Measurements from ENCODE around the gene CDKN3.
"Not testable (repeated sequence)": the region's sequence is repeated elsewhere in the genome, so short reads cannot be mapped to it uniquely, and the experiment has no call there.

CDKN3 gene

GRCh38 chr14:54369343-54369742 is 27.5 kb upstream of the CDKN3 start:
- no peak overlapping the region for H3K4me3 ChIP-seq (ENCODE audit: low read depth, low read length)

- no peak overlapping the region for H3K4me3 ChIP-seq (ENCODE audit: low read depth, low read length)
These were observed 26.2 kb upstream of the CDKN3 start for GRCh38 chr14:54370323-54371198.

- H3K4me3 ChIP-seq (ENCODE audit: low read depth, low read length), result no peak overlapping the region
These were observed 22.5 kb upstream of the CDKN3 start for GRCh38 chr14:54374117-54374884.

- no peak overlapping the region for H3K4me3 ChIP-seq (ENCODE audit: low read depth, low read length)
These were observed 19.3 kb upstream of the CDKN3 start for GRCh38 chr14:54377501-54377900.

GRCh38 chr14:54378893-54379292 is 17.9 kb upstream of the CDKN3 start:
- not testable (repeated sequence) for H3K4me3 ChIP-seq (ENCODE audit: low read depth, low read length)

GRCh38 chr14:54380558-54380957 is 16.2 kb upstream of the CDKN3 start:
- H3K4me3 ChIP-seq (ENCODE audit: low read depth, low read length), result not testable (repeated sequence)

GRCh38 chr14:54381821-54382220 is 15.0 kb upstream of the CDKN3 start:
- H3K4me3 ChIP-seq (ENCODE audit: low read depth, low read length), result no peak overlapping the region

GRCh38 chr14:54383835-54384234 is 13.0 kb upstream of the CDKN3 start:
- no peak overlapping the region for H3K4me3 ChIP-seq (ENCODE audit: low read depth, low read length)

GRCh38 chr14:54385556-54385955 is 11.3 kb upstream of the CDKN3 start:
- H3K4me3 ChIP-seq (ENCODE audit: low read depth, low read length), result no peak overlapping the region

GRCh38 chr14:54387328-54387727 is 9.5 kb upstream of the CDKN3 start:
- H3K4me3 ChIP-seq (ENCODE audit: low read depth, low read length), result no peak overlapping the region

GRCh38 chr14:54392131-54392859 is 4.5 kb upstream of the CDKN3 start:
- H3K4me3 ChIP-seq (ENCODE audit: low read depth, low read length), result no peak overlapping the region

GRCh38 chr14:54392986-54393884 is 3.6 kb upstream of the CDKN3 start:
- not testable (repeated sequence) for H3K4me3 ChIP-seq (ENCODE audit: low read depth, low read length)

- no peak overlapping the region for H3K4me3 ChIP-seq (ENCODE audit: low read depth, low read length)
These were observed 2.2 kb upstream of the CDKN3 start for GRCh38 chr14:54394596-54394995.

GRCh38 chr14:54395284-54395683 is 1.5 kb upstream of the CDKN3 start:
- H3K4me3 ChIP-seq (ENCODE audit: low read depth, low read length), result no peak overlapping the region

- no peak overlapping the region for H3K4me3 ChIP-seq (ENCODE audit: low read depth, low read length)
These were observed 1.1 kb upstream of the CDKN3 start for GRCh38 chr14:54395716-54396115.

GRCh38 chr14:54396183-54396492 is 669 bp upstream of the CDKN3 start:
- H3K4me3 ChIP-seq (ENCODE audit: low read depth, low read length), result peak overlapping the region; percentile 36

- H3K4me3 ChIP-seq (ENCODE audit: low read depth, low read length), result no peak overlapping the region
These were observed 2.8 kb downstream of the CDKN3 start for GRCh38 chr14:54399560-54399959.

GRCh38 chr14:54403401-54404005 is 6.7 kb downstream of the CDKN3 start:
- not testable (repeated sequence) for H3K4me3 ChIP-seq (ENCODE audit: low read depth, low read length)

- no peak overlapping the region for H3K4me3 ChIP-seq (ENCODE audit: low read depth, low read length)
These were observed 13.4 kb downstream of the CDKN3 start for GRCh38 chr14:54410215-54410614.

GRCh38 chr14:54411371-54411770 is 14.6 kb downstream of the CDKN3 start:
- H3K4me3 ChIP-seq (ENCODE audit: low read depth, low read length), result no peak overlapping the region

Measured in iPS-11a (cell line).